OCI-LY3 (cell line): ENCODE measurements around the gene ARID3C.
A peak's percentile ranks its signal among the peaks of the same experiment; 100 is the strongest.

Source experiments
- H2AFZ ChIP-seq: fragments of 200-600, 300-600 bp; shearing (Covaris generic); 2 replicates; pipeline ENCODE4 v1.6.0; 2014; ENCODE audit warnings: antibody characterized with exemption, low read depth, low read length
- H3K27ac ChIP-seq: fragments of 200-600, 300-600 bp; sonication (generic); 2 replicates; pipeline ENCODE4 v1.5.1; 2014; ENCODE audit warnings: mild to moderate bottlenecking, low read length, moderate library complexity, mixed read lengths
- H3K27me3 ChIP-seq: fragments of 200-600, 300-600 bp; sonication (generic); 2 replicates; pipeline ENCODE4 v1.6.1; 2014; ENCODE audit warnings: low read depth, low read length, mixed read lengths
- H3K36me3 ChIP-seq: fragments of 200-600, 300-600 bp; sonication (generic); replicated peaks from 2 replicates; pipeline ENCODE3; 2014; ENCODE audit warnings: low read depth, low read length, mixed read lengths
- H3K4me1 ChIP-seq: fragments of 300-600, 200-600 bp; sonication (generic); 2 replicates; pipeline ENCODE4 v1.6.1; 2014; ENCODE audit warnings: low read length, mixed read lengths
- H3K4me2 ChIP-seq: fragments of 200-600, 300-600 bp; sonication (generic); 2 replicates; pipeline ENCODE4 v1.6.1; 2014; ENCODE audit warnings: low read length, mixed read lengths
- H3K4me3 ChIP-seq: fragments of 300-600, 200-600 bp; sonication (generic); 2 replicates; pipeline ENCODE4 v1.5.1; 2014; ENCODE audit warnings: antibody characterized with exemption, mild to moderate bottlenecking, low read length, moderate library complexity
- H3K79me2 ChIP-seq: fragments of 300-600, 200-600 bp; shearing (Covaris generic); 2 replicates; pipeline ENCODE4 v1.6.1; 2014; ENCODE audit warnings: mild to moderate bottlenecking, low read length, mixed read lengths
- H3K9ac ChIP-seq: fragments of 300-600, 200-600 bp; shearing (Covaris generic); 2 replicates; pipeline ENCODE4 v1.6.0; 2014; ENCODE audit warnings: mild to moderate bottlenecking, low read length, moderate library complexity
- H3K9me3 ChIP-seq: fragments of 200-600, 300-600 bp; shearing (Covaris generic); 2 replicates; pipeline ENCODE4 v1.6.1; 2014; ENCODE audit warnings: low read length, mixed read lengths; ENCODE audit not compliant: insufficient read depth
- H4K20me1 ChIP-seq: fragments of 200-600, 300-600 bp; sonication (generic); 2 replicates; pipeline ENCODE4 v1.6.1; 2016; ENCODE audit warnings: low read length, mixed read lengths; ENCODE audit not compliant: insufficient read depth
- EZH2phosphoT487 ChIP-seq: fragments of 200-600 bp; shearing (Covaris generic); IDR thresholded peaks from 2 replicates; pipeline ENCODE4 v1.6.1; 2018; ENCODE audit warnings: antibody characterized with exemption, mixed run types, low read depth
- TF ChIP-seq, protein P1 (sequence below): fragments of 200-600, 300-600 bp; sonication (generic); IDR thresholded peaks from 2 replicates; pipeline ENCODE4 v1.5.1; 2014; ENCODE audit warnings: antibody characterized with exemption, low read length, low read depth

ARID3C gene

DNA sequence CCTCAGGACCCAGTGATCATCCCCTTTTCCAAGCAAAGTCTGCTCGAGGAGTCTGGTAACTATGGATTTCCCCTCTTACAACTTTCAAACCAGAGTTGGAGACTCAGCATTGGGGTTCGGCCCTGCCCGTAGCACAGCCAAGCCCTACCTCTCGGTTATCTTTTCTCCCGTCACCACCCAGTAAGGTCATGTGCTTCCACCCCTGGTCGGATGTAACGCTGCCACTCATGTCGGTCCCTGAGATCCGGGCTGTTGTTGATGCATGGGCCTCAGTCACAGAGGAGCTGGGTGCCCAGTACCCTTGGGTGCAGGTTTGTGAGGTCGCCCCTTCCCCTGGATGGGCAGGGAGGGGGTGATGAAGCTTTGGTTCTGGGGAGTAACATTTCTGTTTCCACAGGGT lies 18.8 kb upstream of the ARID3C start:
- H3K79me2 ChIP-seq, result peaks cover 13% of the 10 kb centered on the region
- no peak overlapping the region for H3K27ac ChIP-seq
- H3K9ac ChIP-seq, result peak overlapping the region; percentile 92; the same call in 1 of the 2 replicates
- H3K4me3 ChIP-seq, result peak overlapping the region; percentile 96
- no peak overlapping the region for H2AFZ ChIP-seq
- H3K4me1 ChIP-seq, result peaks cover 13% of the 10 kb centered on the region
- peak overlapping the region; percentile 89 for H3K4me2 ChIP-seq
- H4K20me1 ChIP-seq, result peaks cover 3% of the 10 kb centered on the region; the same call in 1 of the 2 replicates
- no peaks in the 10 kb centered on the region for H3K27me3 ChIP-seq
- H3K36me3 ChIP-seq, result peaks cover 19% of the 10 kb centered on the region
- H3K9me3 ChIP-seq, result no peaks in the 10 kb centered on the region
- TF ChIP-seq, protein P1, sequence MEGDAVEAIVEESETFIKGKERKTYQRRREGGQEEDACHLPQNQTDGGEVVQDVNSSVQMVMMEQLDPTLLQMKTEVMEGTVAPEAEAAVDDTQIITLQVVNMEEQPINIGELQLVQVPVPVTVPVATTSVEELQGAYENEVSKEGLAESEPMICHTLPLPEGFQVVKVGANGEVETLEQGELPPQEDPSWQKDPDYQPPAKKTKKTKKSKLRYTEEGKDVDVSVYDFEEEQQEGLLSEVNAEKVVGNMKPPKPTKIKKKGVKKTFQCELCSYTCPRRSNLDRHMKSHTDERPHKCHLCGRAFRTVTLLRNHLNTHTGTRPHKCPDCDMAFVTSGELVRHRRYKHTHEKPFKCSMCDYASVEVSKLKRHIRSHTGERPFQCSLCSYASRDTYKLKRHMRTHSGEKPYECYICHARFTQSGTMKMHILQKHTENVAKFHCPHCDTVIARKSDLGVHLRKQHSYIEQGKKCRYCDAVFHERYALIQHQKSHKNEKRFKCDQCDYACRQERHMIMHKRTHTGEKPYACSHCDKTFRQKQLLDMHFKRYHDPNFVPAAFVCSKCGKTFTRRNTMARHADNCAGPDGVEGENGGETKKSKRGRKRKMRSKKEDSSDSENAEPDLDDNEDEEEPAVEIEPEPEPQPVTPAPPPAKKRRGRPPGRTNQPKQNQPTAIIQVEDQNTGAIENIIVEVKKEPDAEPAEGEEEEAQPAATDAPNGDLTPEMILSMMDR, result no peak
- TF ChIP-seq EZH2phosphoT487, result no peak

DNA sequence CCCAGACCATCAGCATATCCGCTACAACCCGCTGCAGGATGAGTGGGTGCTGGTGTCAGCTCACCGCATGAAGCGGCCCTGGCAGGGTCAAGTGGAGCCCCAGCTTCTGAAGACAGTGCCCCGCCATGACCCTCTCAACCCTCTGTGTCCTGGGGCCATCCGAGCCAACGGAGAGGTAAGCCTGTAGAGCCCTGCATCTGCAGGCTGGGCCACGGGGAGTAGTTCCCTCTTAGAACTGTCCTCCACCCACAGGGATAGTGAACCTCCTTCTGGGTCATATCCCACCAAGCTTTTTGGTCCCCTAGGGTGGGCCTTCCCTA lies 18.2 kb upstream of the ARID3C start:
- no peaks in the 10 kb centered on the region for H3K9me3 ChIP-seq
- H3K9ac ChIP-seq, result peak overlapping the region; percentile 92
- no peak for TF ChIP-seq EZH2phosphoT487
- TF ChIP-seq, protein P1, result no peak
- peaks cover 13% of the 10 kb centered on the region for H3K4me1 ChIP-seq
- H3K27ac ChIP-seq, result peak overlapping the region; percentile 49; the same call in 1 of the 2 replicates
- H3K4me2 ChIP-seq, result peak overlapping the region; percentile 89
- H3K79me2 ChIP-seq, result peaks cover 13% of the 10 kb centered on the region
- H2AFZ ChIP-seq, result no peak overlapping the region
- H4K20me1 ChIP-seq, result peaks cover 3% of the 10 kb centered on the region; the same call in 1 of the 2 replicates
- H3K4me3 ChIP-seq, result peak overlapping the region; percentile 96
- H3K36me3 ChIP-seq, result peaks cover 19% of the 10 kb centered on the region
- H3K27me3 ChIP-seq, result no peaks in the 10 kb centered on the region

DNA sequence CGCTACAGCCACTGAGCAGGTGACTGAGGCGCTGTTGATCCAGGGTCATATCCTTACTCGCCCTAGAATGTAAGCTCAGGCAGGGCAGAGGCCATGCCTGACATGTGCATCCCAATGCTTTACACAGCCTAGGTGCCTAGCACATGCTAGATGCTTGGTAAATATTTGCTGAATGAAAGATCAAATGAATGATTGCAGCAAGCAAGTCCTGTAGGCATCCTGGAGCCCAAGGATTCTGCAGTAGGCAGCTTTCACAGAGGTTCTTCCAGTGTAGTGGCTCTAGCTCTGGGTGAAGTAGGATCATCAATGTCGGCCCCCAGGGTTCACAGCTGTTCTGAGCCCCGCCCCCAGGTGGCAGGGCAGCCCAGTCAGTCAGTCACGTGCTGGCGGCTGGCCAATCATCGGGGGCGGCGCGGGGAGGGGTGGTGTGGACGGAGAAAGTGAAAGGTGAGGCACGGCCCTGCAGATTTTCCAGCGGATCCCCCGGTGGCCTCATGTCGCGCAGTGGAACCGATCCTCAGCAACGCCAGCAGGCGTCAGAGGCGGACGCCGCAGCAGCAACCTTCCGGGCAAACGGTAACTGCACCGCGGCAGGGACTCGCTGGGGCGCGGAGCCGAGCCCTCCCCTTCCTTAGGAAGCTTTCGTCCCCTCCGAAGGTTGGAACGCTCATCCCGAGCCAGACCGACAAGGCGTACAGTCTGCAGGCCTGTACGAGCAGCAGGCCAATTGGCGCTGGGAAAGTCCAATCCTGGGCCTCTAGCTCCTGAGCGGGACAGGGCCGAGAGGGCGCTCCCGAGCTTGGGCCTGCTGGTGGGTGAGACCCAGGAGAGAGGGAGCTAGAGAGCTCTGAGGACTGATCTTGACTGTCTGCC lies 17.6 kb upstream of the ARID3C start, which contains the start of gene GALT:
GALT (plus strand) TSS at position 465 of the 873 bp plus-strand sequence; CDS start at position 495, 30 bp downstream.
- Histone ChIP-seq H3K9ac (peak within 1 kb of the TSS; percentile 92), H3K9me3 (no peaks in the 10 kb centered on the region), H2AFZ (peak within 1 kb of the TSS; percentile 96), H4K20me1 (peaks cover 3% of the 10 kb centered on the region; the same call in 1 of the 2 replicates), H3K4me2 (peak within 1 kb of the TSS; percentile 89), H3K27me3 (no peaks in the 10 kb centered on the region), H3K36me3 (peaks cover 19% of the 10 kb centered on the region), H3K79me2 (peaks cover 13% of the 10 kb centered on the region), H3K4me3 (peak within 1 kb of the TSS; percentile 96), H3K27ac (peak within 1 kb of the TSS; percentile 49), H3K4me1 (peaks cover 13% of the 10 kb centered on the region)
- TF ChIP-seq, protein P1, result peak; percentile 62
- no peak for TF ChIP-seq EZH2phosphoT487

DNA sequence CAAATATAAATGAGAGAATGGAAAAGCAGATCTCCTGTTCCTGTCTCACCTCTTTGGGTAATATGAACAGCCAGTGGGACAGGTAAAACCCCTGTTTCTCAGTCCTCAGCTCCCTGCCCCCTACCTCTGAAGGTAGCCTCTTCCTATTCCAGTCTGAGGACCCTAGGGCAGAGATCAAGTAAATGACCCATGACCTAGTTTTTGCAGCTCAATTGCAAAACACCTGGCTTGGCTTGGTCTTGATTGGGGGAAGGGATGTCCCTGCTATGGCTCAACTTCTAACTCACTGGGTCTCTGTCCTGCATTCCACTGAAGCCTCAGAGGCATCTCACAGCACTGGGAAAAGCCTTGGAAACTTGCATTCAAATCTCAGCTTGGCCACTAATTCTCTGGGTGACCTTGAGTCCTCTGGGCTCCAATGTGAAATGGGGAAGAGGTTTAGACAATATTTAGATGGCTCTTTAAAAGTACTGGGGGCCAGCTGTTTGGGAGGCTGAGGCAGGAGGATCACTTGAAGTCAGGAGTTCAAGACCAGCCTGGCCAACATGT lies 16.0 kb upstream of the ARID3C start:
- Histone ChIP-seq H2AFZ (no peak overlapping the region), H3K4me1 (peaks cover 13% of the 10 kb centered on the region), H3K4me2 (no peak overlapping the region), H3K79me2 (peaks cover 13% of the 10 kb centered on the region), H3K36me3 (peaks cover 17% of the 10 kb centered on the region), H4K20me1 (peaks cover 3% of the 10 kb centered on the region; the same call in 1 of the 2 replicates), H3K27ac (no peak overlapping the region), H3K9me3 (no peaks in the 10 kb centered on the region), H3K27me3 (no peaks in the 10 kb centered on the region), H3K4me3 (no peak overlapping the region), H3K9ac (no peak overlapping the region)
- TF ChIP-seq, protein P1, result no peak
- no peak for TF ChIP-seq EZH2phosphoT487
